ENCODE measurements around the gene ZMYND15.

Gene ZMYND15

GRCh38 chr17:4744999-4745969 is 5.7 kb downstream of the ZMYND15 start:
- TF ChIP-seq, protein P1, sequence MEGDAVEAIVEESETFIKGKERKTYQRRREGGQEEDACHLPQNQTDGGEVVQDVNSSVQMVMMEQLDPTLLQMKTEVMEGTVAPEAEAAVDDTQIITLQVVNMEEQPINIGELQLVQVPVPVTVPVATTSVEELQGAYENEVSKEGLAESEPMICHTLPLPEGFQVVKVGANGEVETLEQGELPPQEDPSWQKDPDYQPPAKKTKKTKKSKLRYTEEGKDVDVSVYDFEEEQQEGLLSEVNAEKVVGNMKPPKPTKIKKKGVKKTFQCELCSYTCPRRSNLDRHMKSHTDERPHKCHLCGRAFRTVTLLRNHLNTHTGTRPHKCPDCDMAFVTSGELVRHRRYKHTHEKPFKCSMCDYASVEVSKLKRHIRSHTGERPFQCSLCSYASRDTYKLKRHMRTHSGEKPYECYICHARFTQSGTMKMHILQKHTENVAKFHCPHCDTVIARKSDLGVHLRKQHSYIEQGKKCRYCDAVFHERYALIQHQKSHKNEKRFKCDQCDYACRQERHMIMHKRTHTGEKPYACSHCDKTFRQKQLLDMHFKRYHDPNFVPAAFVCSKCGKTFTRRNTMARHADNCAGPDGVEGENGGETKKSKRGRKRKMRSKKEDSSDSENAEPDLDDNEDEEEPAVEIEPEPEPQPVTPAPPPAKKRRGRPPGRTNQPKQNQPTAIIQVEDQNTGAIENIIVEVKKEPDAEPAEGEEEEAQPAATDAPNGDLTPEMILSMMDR (conservative IDR thresholded peaks at IDR 0.05), result no peak
- no peak overlapping the region for H3K27ac ChIP-seq

DNA sequence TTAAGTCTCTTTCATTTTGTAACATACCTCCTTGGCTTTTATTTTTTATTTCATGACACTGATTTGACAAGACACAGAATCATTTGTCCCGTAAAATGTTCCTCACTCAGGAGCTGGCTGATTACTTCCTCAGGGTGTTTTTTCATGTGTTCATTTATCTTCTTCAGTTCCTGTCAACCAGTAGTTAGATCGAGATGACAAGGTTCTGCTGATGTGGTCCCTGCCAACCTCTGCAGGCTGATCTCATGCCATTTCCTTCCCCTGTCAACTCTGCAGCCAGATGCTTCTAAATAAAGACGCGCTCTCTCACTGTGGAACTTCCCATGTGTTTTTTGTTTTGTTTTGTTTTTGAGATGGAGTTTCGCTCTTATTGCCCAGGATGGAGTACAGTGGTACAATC is 8.2 kb downstream of the ZMYND15 start:
- no peak overlapping the region for H3K27ac ChIP-seq
- TF ChIP-seq, protein P1 (conservative IDR thresholded peaks at IDR 0.05), result no peak

GRCh38 chr17:4748686-4749085 is 9.1 kb downstream of the ZMYND15 start:
- TF ChIP-seq, protein P1 (conservative IDR thresholded peaks at IDR 0.05), result no peak

DNA sequence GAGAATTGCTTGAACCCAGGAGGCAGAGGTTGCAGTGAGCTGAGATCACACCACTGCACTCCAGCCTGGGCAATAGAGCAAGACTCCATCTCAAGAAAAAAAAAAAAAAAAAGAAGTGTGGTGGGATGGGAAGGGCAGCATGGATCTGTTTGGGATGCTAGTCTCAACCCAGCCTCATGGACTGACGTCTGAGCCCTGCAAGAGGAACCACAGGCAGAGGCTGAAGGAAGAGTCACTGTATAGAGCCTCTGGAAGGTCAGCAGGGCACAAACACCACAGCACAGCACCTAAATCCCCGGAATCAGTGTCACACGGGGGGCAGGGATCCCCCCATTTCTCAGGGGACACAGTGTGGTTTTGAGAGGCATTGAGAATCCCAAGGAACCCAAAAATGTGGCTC is 11.0 kb downstream of the ZMYND15 start:
- TF ChIP-seq, protein P1 (conservative IDR thresholded peaks at IDR 0.05), result no peak
- H3K27ac ChIP-seq, result no peak overlapping the region

More at GRCh38 chr17:4748686-4749085, 9.1 kb downstream of the ZMYND15 start:
- no peak overlapping the region for H3K27ac ChIP-seq

DNA sequence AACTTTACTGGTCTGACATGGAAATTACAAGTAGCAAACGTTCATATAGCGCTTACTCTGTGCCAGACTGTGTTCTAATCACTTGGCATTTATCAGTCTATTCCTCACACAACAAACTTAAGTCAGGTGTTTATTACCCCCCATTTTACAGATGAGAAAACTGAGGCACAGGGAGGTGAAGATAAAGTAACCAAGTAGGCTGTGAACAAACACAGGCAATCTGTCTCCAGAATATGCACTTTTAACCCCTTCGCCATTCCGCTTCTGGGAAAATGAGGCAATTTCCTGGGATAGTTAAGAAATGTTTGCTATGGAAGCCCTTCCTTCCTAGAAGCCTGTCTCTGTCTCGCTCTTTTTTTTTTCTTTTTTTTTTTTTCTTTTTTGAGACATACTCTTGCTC is 12.3 kb downstream of the ZMYND15 start:
- H3K27ac ChIP-seq, result no peak overlapping the region
- TF ChIP-seq, protein P1 (conservative IDR thresholded peaks at IDR 0.05), result no peak

- TF ChIP-seq, protein P1 (conservative IDR thresholded peaks at IDR 0.05), result no peak
- no peak overlapping the region for H3K27ac ChIP-seq
Observed at GRCh38 chr17:4753392-4753791, 13.8 kb downstream of the ZMYND15 start.

- no peak overlapping the region for H3K27ac ChIP-seq
Observed at GRCh38 chr17:4759776-4760236, 20.2 kb downstream of the ZMYND15 start.

More at GRCh38 chr17:4759776-4760236, 20.2 kb downstream of the ZMYND15 start:
- TF ChIP-seq, protein P1 (conservative IDR thresholded peaks at IDR 0.05), result no peak
